Left colon (tissue), 2 donors: Measurements from ENCODE around the gene RPL9. TPM values are rescaled to one million over a fixed set of nuclear protein-coding genes. Genes with fewer than 3 reads are reported as not detected.
"Not testable (repeated sequence)": the region's sequence is repeated elsewhere in the genome, so short reads cannot be mapped to it uniquely, and the experiment has no call there.

Experiments used
- ATAC-seq: fragments of 200-7000 bp; cut with Tn5 transposase; one replicate; pipeline ENCODE4 v1.9.1; 2020; ENCODE audit warnings: mild to moderate bottlenecking, moderate library complexity
- DNase-seq, 2 donors: peaks; one replicate each; pipeline ENCODE4 v3.0.0-alpha.2; 2020
- intact Hi-C, 2 donors: fragments of 100-400 bp; cut with DNase I in 1 of 2; cut with micrococcal nuclease in 1 of 2; formaldehyde crosslinking; loops; one replicate each; pipeline versions ENCODE4 v1.11.2 to v1.14.0; 2022; cut with DNase I, micrococcal nuclease
- long read RNA-seq: library from polyadenylated mRNA; unstranded; transcript quantifications from one replicate; pipeline ENCODE4 v2.0.0, GENCODE V29; 2021
- total RNA-seq, 2 donors: library from RNA; stranded (reverse); fragmentation: NEBNext Ultra II Directional; extraction: Animal tissue kit (Norgen Biotek cat#: 25700); gene quantifications; one replicate each; pipeline ENCODE4 v1.2.1, GENCODE V29; 2021
- donor health status: DM: no; HTN: no; CAD: no.
- donor health status: DM: yes; HTN: yes; CAD: no.

RPL9 gene
- 1,000 to 10,000 TPM in 1 of 2 donors, 100 to 1,000 TPM in 1; 939 to 1,067 TPM for total RNA-seq
- long read RNA-seq, transcript RPL9-214 (8 exons, 2,354 nt): major isoform, 17 of 33 reads
- long read RNA-seq, partial matches to known transcripts: 4 of 33 reads
- long read RNA-seq, other reads (novel, unspliced or antisense): 8 of 33 reads

DNA sequence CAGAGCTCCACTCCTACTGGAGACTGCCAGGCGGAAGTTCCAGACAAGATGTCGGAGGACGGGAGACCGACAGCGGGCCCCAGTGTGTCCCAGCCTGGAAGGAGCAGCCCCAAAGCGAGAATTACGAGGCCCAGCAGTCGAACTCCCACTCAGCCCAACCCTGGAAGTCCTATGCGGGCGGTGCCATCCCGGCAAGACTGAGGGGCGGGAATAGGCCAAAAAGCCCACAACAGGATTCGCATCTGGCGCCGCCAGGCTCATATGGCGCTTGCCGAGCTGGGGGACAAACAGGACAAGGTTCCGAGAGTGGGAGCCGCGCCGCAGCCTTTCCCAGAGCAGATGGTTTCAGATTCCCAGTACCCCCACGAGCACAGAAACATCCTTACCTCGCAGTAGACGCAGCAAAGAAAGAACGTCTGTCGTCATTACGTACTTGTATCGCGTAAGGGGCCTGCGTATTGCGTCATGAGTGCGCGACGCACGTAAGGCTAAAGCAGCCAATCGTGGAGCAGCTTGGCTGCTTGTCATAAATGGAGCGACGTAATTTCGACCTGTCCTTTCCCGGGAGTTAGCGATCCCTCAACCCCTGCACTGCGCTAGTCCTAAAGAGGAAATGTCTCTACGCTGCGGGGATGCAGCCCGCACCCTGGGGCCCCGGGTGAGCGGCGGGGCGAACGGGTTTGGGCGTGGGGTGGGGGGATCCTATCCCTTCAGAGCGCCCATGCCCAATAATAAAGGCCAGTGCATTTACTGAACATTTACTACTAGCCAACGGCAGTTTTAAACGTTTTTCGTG is at the start of gene RPL9, which contains the start of gene LIAS:
RPL9 (minus strand) TSS at position 418 of the 796 bp plus-strand sequence. CDS start 483 bp downstream, outside the sequence.
LIAS (plus strand) TSS at position 552 of the 796 bp plus-strand sequence; CDS start at position 614, 62 bp downstream.
- ATAC-seq (peak; percentile 86), DNase-seq (peak; percentile 97)
- intact Hi-C loops: no loop called here

- ATAC-seq (peak; percentile 95), DNase-seq (no peak)
- intact Hi-C loops: no loop called here
Measured at GRCh38 chr4:39505581-39505980, 46.9 kb upstream of the RPL9 start.

- intact Hi-C loops: no loop called here
Measured at GRCh38 chr4:39504538-39504937, 45.8 kb upstream of the RPL9 start.

GRCh38 chr4:39502664-39503035 is 43.9 kb upstream of the RPL9 start:
- intact Hi-C loops, ATAC-seq, DNase-seq: not testable (repeated sequence)

More at GRCh38 chr4:39504538-39504937, 45.8 kb upstream of the RPL9 start:
- ATAC-seq (no peak), DNase-seq (no peak)

GRCh38 chr4:39502019-39502663 is 43.4 kb upstream of the RPL9 start:
- no peak for ATAC-seq
- no peak for DNase-seq
- intact Hi-C loops: no loop called here

- DNase-seq (no peak), ATAC-seq (no peak)
- intact Hi-C loops: no loop called here
Measured at GRCh38 chr4:39498727-39499020, 40.0 kb upstream of the RPL9 start.

GRCh38 chr4:39497909-39498726 is 39.4 kb upstream of the RPL9 start:
- ATAC-seq: no peak
- intact Hi-C loops: no loop called here

GRCh38 chr4:39495446-39496213 is 36.9 kb upstream of the RPL9 start:
- ATAC-seq (peak; percentile 60), DNase-seq (no peak)
- intact Hi-C loops: no loop called here

More at GRCh38 chr4:39497909-39498726, 39.4 kb upstream of the RPL9 start:
- no peak for DNase-seq

DNA sequence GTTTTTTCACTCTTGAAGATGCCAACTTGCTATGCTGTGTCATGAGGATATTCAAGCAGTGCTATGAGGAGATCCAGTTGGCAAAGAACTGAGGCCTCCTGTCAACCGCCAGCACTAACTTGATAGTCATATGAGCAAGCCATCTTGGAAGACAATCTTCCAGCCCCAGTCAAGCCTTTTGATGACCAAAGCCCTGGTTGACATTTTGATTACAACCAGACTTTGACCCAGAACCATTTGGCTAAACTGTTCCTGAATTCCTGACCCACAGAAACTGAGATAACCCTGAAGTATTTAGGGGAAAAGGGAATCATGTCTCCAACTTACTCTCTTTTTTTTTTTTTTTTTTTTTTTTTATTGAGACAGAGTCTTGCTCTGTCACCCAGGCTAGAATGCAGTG is 35.6 kb upstream of the RPL9 start:
- peak; percentile 48 for ATAC-seq

DNA sequence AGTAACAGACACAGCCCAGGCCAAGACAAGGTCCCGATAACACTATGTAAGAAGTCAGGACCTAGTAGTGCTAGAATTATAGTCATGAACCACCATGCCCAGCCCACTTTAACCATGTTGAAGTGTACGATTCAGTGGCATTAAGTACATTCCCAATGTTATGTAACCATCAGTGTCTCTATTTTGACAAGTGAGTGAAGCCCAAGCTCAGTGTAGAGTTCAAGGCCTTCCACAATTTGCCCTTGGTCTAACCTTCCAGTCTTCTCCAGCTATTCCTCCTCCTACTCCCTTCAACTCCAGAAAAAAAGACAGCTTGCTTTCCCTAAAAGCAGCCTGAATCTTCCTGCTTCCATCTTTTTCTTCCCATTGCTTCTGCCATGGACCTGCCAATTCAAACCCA is 31.6 kb upstream of the RPL9 start:
- DNase-seq (no peak), ATAC-seq (no peak)
- intact Hi-C loops: no loop called here

More for the DNA sequence above, 35.6 kb upstream of the RPL9 start:
- DNase-seq: no peak
- intact Hi-C loops: no loop called here

DNA sequence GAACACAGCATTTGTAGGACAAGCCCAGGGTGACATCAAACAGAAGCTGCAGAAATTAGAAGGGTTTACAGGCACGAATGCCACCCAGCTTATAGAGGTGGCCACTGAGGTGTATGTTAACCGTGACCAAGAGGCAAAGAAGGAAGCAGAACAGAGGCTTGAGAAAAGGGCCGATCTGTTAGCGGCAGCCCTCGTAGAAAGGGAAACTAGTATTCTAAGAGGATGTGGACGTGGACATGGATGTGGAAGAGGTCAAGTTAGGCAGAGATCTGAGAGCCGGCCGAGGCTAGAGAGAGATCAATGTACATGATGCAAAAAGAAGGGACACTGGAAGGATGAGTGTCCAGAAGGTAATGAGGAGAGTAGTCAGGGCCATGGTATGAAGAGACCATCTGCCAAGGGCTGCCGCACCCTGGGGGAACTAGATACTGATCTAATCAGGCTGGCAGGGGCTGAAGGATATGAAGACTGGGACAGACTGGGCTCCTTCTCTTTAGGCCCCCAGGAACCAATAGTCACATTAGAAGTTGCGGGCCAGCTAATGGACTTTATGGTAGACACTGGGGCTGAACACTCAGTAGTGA is 27.6 kb upstream of the RPL9 start:
- no peak for DNase-seq
- intact Hi-C loops: no loop called here
- ATAC-seq: no peak

DNA sequence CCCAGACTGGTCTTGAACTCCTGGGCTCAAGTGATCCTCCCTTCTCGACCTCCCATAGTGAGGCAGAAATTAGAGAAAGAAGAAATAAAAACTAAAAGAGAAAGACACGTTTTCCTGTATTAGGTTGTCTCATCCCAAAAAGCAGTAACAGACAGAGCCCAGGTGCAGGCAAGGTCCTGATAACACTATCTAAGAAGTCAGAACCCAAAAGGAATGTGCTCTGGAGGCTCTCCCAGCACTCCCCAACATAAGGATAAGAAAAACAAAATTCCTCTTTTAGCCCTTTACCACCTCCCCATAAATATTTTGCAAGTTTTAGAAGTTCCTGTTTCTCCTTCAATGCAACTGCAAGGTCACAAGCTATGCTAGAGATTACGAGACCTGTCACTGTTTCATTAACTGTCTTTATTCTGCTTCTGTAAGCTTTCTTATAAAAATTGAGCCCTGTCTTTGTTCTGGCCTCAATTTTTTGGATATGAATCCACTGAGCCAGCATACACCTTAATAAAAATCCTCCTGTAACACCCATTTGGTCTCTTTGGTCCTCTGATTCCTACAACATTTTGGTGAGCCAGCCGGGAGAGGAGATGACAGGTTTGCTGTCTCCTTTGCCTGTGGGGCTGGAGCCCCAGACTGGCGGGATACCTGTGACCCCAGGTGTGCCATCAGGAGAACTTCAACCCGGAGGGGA is 26.0 kb upstream of the RPL9 start:
- intact Hi-C loops: no loop called here
- ATAC-seq (no peak), DNase-seq (no peak)

- no peak for ATAC-seq
- intact Hi-C loops: no loop called here
Measured at GRCh38 chr4:39480902-39481695, 22.4 kb upstream of the RPL9 start.

GRCh38 chr4:39480251-39480650 is 21.5 kb upstream of the RPL9 start:
- intact Hi-C loops: no loop called here
- no peak for ATAC-seq

More at GRCh38 chr4:39480902-39481695, 22.4 kb upstream of the RPL9 start:
- no peak for DNase-seq

GRCh38 chr4:39476187-39476895 is 17.6 kb upstream of the RPL9 start:
- no peak for DNase-seq
- ATAC-seq: no peak
- intact Hi-C loops: loop anchor here in 1 of 2 donors (10.0 kb wide), 2 partner anchors 178 to 498 kb away; partner anchors contain the start of gene PDS5A

More at GRCh38 chr4:39480251-39480650, 21.5 kb upstream of the RPL9 start:
- no peak for DNase-seq

- DNase-seq: no peak
Measured at GRCh38 chr4:39472396-39472795, 13.7 kb upstream of the RPL9 start.

More at GRCh38 chr4:39472396-39472795, 13.7 kb upstream of the RPL9 start:
- intact Hi-C loops: loop anchor here in 1 of 2 donors (10.0 kb wide), 2 partner anchors 182 to 502 kb away; partner anchors contain the start of gene PDS5A
- no peak for ATAC-seq
